Endodermal cell (in vitro differentiated cells): Measurements from ENCODE around the gene HIRA. TPM values are rescaled to one million over a fixed set of nuclear protein-coding genes. Genes with fewer than 3 reads are reported as not detected.

ENCODE experiments used
- DNase-seq: peaks from one replicate; pipeline ENCODE4 v3.0.0-alpha.2; 2017
- H3K27ac ChIP-seq: 2 replicates; pipeline ENCODE4 v1.5.1; 2013; ENCODE audit warnings: mild to moderate bottlenecking, low read depth, low read length, moderate library complexity
- H3K27me3 ChIP-seq: 2 replicates; pipeline ENCODE4 v1.6.1; 2013; ENCODE audit warnings: mild to moderate bottlenecking, low read length, moderate library complexity; ENCODE audit not compliant: insufficient read depth, control insufficient read depth, poor library complexity, severe bottlenecking
- H3K36me3 ChIP-seq: 2 replicates; pipeline ENCODE4 v1.7.0; 2013; ENCODE audit warnings: mild to moderate bottlenecking, low read length, moderate library complexity; ENCODE audit not compliant: control insufficient read depth, insufficient read depth
- H3K4me1 ChIP-seq: one replicate; pipeline ENCODE4 v1.7.0; 2013; ENCODE audit warnings: low read length; ENCODE audit not compliant: control insufficient read depth, insufficient read depth
- H3K4me3 ChIP-seq: 2 replicates; pipeline ENCODE4 v1.5.1; 2013; ENCODE audit warnings: mild to moderate bottlenecking, low read length, moderate library complexity
- H3K9ac ChIP-seq: 2 replicates; pipeline ENCODE4 v1.6.1; 2013; ENCODE audit warnings: mild to moderate bottlenecking, low read length, moderate library complexity; ENCODE audit not compliant: poor library complexity, severe bottlenecking; ENCODE audit errors: extremely low read depth
- H3K9me3 ChIP-seq: 2 replicates; pipeline ENCODE4 v1.6.1; 2013; ENCODE audit warnings: mild to moderate bottlenecking, low read length, moderate library complexity; ENCODE audit not compliant: control insufficient read depth
- H3K27ac Mint-ChIP-seq: 2 replicates; pipeline ENCODE4 v1.8.0; 2020; ENCODE audit warnings: mixed read lengths
- H3K27me3 Mint-ChIP-seq: 2 replicates; pipeline ENCODE4 v1.8.0; 2021; ENCODE audit warnings: mild to moderate bottlenecking, mixed read lengths; ENCODE audit not compliant: insufficient read depth
- H3K36me3 Mint-ChIP-seq: 2 replicates; pipeline ENCODE4 v1.8.0; 2020; ENCODE audit warnings: low read depth, mixed read lengths
- H3K4me1 Mint-ChIP-seq: 2 replicates; pipeline ENCODE4 v1.8.0; 2020; ENCODE audit warnings: mixed read lengths
- H3K4me3 Mint-ChIP-seq: 2 replicates; pipeline ENCODE4 v1.8.0; 2020; ENCODE audit warnings: mild to moderate bottlenecking, moderate library complexity, mixed read lengths
- H3K9me3 Mint-ChIP-seq: 2 replicates; pipeline ENCODE4 v1.8.0; 2020; ENCODE audit warnings: mild to moderate bottlenecking, mixed read lengths
- WGBS, 2 experiments: methylation state at CpG; one replicate each; pipeline versions ENCODE4 v1.1.5 to v1.1.7; 2013; ENCODE audit warnings: missing lambda C conversion rate in 2 of 2, mixed read lengths in 1 of 2; ENCODE audit not compliant: insufficient coverage in 1 of 2, insufficient read length in 1 of 2; 5-methylcytosine and 5-hydroxymethylcytosine counted together
- total RNA-seq, 2 donors: library from RNA; stranded (reverse); fragmentation: NEBNext Ultra II Directional in 1 of 2; extraction: Animal tissue kit (Norgen Biotek cat#: 25700) in 1 of 2; gene quantifications; 2 replicates in 1 of 2; 3 replicates in 1 of 2; pipeline ENCODE4 v1.2.1, GENCODE V29; 2021
- TF ChIP-seq, protein P1 (sequence below): fragments of 200-600 bp; sonication (generic); conservative IDR thresholded peaks from 2 replicates; pipeline ENCODE4 v1.5.0; 2021; ENCODE audit warnings: antibody characterized with exemption, mild to moderate bottlenecking

The HIRA gene
- total RNA-seq, 2 donors from 2014 or later: 44.8 to 46.6 TPM

DNA sequence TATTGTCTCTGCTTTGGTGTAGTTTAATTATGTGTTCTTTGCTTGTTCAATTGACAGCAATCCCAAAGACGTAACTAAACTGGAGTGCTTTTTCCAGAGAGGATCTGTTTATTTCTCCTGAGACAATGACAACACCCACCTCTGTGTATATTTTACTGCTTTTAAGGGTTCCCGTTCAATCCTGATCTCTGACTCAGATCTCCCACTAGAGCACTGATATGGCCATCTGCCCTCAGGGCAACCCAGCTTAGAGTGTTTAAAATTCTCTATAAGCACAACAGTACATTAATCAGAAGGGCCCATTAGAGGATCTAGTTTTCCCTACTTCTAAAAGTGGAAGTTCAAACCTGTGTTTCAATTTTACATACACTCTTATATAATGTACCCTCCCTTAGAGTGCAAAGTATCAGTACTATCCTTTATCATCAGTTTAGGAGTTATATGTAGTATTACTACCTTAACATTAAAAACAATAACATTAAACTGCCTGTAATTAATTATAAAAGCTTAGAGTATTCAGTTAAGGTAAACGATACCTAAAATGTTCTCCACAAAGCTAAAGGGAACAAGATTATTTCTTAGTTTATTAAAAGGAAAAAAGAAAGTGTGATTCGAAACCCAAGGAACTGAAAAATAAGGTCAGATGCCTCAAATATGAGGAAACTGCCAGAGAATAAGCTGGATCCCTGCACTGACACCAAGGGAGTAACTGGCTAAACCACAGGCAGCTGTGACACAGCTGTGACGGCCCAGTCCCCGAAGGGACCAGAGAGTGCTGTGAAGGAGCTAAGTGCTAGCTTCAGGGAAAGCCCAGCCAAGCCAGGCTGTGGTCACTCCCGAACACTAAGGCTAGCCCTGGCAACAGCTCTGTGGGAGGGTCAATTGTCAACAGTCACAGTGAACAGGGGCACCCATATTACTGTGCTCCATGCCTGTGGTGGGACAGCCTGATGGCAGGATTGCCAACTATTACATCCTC lies 32.2 kb upstream of the HIRA start:
- H3K36me3 Mint-ChIP-seq: peaks cover 68% of the 10 kb centered on the region
- H3K4me1 Mint-ChIP-seq: no peaks in the 10 kb centered on the region
- H3K9me3 Mint-ChIP-seq: no peaks in the 10 kb centered on the region
- no peak for DNase-seq
- no peaks in the 10 kb centered on the region for H3K9me3 ChIP-seq
- H3K9ac ChIP-seq: no peak overlapping the region
- H3K27me3 Mint-ChIP-seq: no peaks in the 10 kb centered on the region
- TF ChIP-seq, protein P1, sequence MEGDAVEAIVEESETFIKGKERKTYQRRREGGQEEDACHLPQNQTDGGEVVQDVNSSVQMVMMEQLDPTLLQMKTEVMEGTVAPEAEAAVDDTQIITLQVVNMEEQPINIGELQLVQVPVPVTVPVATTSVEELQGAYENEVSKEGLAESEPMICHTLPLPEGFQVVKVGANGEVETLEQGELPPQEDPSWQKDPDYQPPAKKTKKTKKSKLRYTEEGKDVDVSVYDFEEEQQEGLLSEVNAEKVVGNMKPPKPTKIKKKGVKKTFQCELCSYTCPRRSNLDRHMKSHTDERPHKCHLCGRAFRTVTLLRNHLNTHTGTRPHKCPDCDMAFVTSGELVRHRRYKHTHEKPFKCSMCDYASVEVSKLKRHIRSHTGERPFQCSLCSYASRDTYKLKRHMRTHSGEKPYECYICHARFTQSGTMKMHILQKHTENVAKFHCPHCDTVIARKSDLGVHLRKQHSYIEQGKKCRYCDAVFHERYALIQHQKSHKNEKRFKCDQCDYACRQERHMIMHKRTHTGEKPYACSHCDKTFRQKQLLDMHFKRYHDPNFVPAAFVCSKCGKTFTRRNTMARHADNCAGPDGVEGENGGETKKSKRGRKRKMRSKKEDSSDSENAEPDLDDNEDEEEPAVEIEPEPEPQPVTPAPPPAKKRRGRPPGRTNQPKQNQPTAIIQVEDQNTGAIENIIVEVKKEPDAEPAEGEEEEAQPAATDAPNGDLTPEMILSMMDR: no peak
- H3K27me3 ChIP-seq: no peaks in the 10 kb centered on the region
- no peak overlapping the region for H3K4me3 Mint-ChIP-seq
- no peak overlapping the region for H3K27ac ChIP-seq
- H3K36me3 ChIP-seq: peaks cover 94% of the 10 kb centered on the region
- no peaks in the 10 kb centered on the region for H3K4me1 ChIP-seq
- H3K4me3 ChIP-seq: no peak overlapping the region
- no peak overlapping the region for H3K27ac Mint-ChIP-seq
- 85 to 88% methylated on average over 6 to 7 of the region's 7 CpGs for WGBS, 2 experiments

DNA sequence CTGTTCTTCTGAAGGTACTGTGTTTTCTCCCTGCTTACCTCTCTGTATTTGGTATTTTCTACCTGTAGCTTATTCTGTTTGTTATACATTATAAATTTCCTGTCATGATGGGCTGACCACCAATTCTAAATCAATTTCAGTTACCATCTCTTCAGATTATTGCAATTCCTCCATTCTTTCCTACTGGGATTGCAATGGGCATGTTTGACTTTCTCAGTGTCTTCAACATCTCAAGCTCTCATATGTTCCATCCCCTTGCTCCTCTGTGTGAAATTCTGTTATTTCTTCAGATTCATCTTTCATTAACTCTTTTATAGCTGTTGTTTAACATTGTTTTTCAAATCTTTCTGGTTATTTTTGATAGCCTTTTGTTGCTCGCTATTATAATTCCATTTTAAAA lies 31.5 kb upstream of the HIRA start:
- H3K9me3 ChIP-seq: no peaks in the 10 kb centered on the region
- TF ChIP-seq, protein P1: no peak
- Mint-ChIP-seq H3K27ac (no peak overlapping the region), H3K4me1 (no peaks in the 10 kb centered on the region), H3K27me3 (no peaks in the 10 kb centered on the region), H3K4me3 (no peak overlapping the region), H3K9me3 (no peaks in the 10 kb centered on the region), H3K36me3 (peaks cover 65% of the 10 kb centered on the region)
- H3K27ac ChIP-seq: no peak overlapping the region
- no CpG with 5 or more reads among the region's 1 CpG for whole genome bisulfite sequencing, 2 experiments
- H3K27me3 ChIP-seq: no peaks in the 10 kb centered on the region
- no peaks in the 10 kb centered on the region for H3K4me1 ChIP-seq
- H3K36me3 ChIP-seq: peaks cover 91% of the 10 kb centered on the region
- H3K4me3 ChIP-seq: no peak overlapping the region
- DNase-seq: no peak
- H3K9ac ChIP-seq: no peak overlapping the region

DNA sequence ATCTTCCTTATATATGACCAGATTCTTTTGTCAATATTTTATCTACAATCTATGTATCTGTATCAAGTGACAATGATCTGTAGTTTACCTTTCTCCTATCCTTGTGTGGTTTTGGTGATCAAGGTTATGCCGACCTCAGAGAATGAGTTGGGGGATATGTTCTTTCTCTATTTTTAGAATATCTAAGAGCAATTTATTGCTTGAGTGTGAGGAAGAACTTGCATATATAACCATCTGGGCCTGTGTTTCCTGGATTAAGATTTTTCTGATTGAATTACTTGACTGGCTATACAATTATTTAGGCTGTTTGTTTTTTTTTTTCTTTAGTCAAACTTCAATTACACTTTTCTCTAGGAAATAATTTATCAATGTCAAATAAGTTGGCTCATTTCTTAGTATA lies 30.0 kb upstream of the HIRA start:
- DNase-seq: no peak
- no peaks in the 10 kb centered on the region for H3K9me3 Mint-ChIP-seq
- peaks cover 89% of the 10 kb centered on the region for H3K36me3 ChIP-seq

More for the DNA sequence above, 30.0 kb upstream of the HIRA start:
- Histone ChIP-seq H3K27me3 (no peaks in the 10 kb centered on the region), H3K4me1 (no peaks in the 10 kb centered on the region), H3K4me3 (no peak overlapping the region), H3K27ac (no peak overlapping the region), H3K9ac (no peak overlapping the region), H3K9me3 (no peaks in the 10 kb centered on the region)
- WGBS, 2 experiments: 100% methylated on average over 1 of the region's 1 CpG; no CpG with 5 or more reads in 1 of the 2 experiments
- H3K36me3 Mint-ChIP-seq: peaks cover 67% of the 10 kb centered on the region
- TF ChIP-seq, protein P1: no peak
- no peak overlapping the region for H3K27ac Mint-ChIP-seq
- H3K4me1 Mint-ChIP-seq: no peaks in the 10 kb centered on the region
- H3K4me3 Mint-ChIP-seq: no peak overlapping the region
- no peaks in the 10 kb centered on the region for H3K27me3 Mint-ChIP-seq
